HCT116 (cell line): ENCODE data around the gene XYLT2. TPM values are rescaled to one million over a fixed set of nuclear protein-coding genes. Genes with fewer than 3 reads are reported as not detected.

Source experiments
- ATAC-seq: fragments of 200-7000 bp; cut with Tn5 transposase; 2 replicates; pipeline ENCODE4 v1.9.1; 2020; ENCODE audit warnings: mild to moderate bottlenecking, moderate library complexity
- BruUV-seq: library from RNA; stranded (reverse); fragments of 400-500 nt; replicated peaks from 2 replicates; lab custom pipeline; 2021; lab: Mats Ljungman, UMichigan
- CTCF ChIA-PET: fragments of 300-600 bp; sonication (Branson Sonifier 250); formaldehyde crosslinking; loops from one replicate; lab custom pipeline; 2021; ENCODE audit warnings: antibody characterized with exemption; lab: Charles Lee
- POLR2A ChIA-PET: fragments of 300-600, 350-600 bp; sonication (Branson Sonifier 250); formaldehyde crosslinking; loops from one replicate; lab custom pipeline; 2021; ENCODE audit warnings: antibody characterized with exemption; lab: Charles Lee
- RAD21 ChIA-PET, 2 experiments: fragments of 300-600 bp; sonication (Branson Sonifier 250); formaldehyde crosslinking; loops; one replicate each; lab custom pipeline; 2023; ENCODE audit warnings: low total read pairs in 2 of 2; ENCODE audit not compliant: uncharacterized antibody in 2 of 2, unreplicated experiment in 2 of 2, low non-redundant PET in 1 of 2; lab: Charles Lee
- DNase-seq: peaks from one replicate; pipeline ENCODE4 v3.0.0-alpha.2; 2010; ENCODE audit warnings: low read depth, low spot score
- H2AFZ ChIP-seq: fragments of 200-600 bp; shearing (Covaris generic), sonication (generic); 2 replicates; pipeline ENCODE4 v1.6.1; 2017; ENCODE audit warnings: low read depth, mixed run types, mixed read lengths, antibody characterized with exemption, low read length; ENCODE audit not compliant: poor library complexity, severe bottlenecking
- H3K27ac ChIP-seq: 2 replicates; pipeline ENCODE4 v1.5.1; 2012; ENCODE audit warnings: low read depth, low read length
- H3K27me3 ChIP-seq: fragments of 200-600 bp; sonication (generic); 2 replicates; pipeline ENCODE4 v1.6.1; 2016; ENCODE audit warnings: mixed run types, low read length, mixed read lengths; ENCODE audit not compliant: insufficient read depth
- H3K36me3 ChIP-seq, 2 experiments: fragments of 200-500 bp in 1 of 2; fragments of 200-600 bp in 1 of 2; sonication (Bioruptor generic) in 1 of 2; sonication (generic) in 1 of 2; 2 replicates each; pipeline versions ENCODE4 v1.5.1 to v1.6.1; 2014 to 2016; ENCODE audit warnings: low read length in 2 of 2, inconsistent platforms in 1 of 2, mixed read lengths in 1 of 2, mixed run types in 1 of 2; ENCODE audit not compliant: insufficient read depth in 2 of 2, control insufficient read depth in 1 of 2
- H3K4me1 ChIP-seq, 2 experiments: fragments of 200-600 bp in 1 of 2; sonication (generic) in 1 of 2; 2 replicates each; pipeline versions ENCODE4 v1.5.1 to v1.6.1; 2012 to 2017; ENCODE audit warnings: low read length in 2 of 2, inconsistent platforms in 1 of 2, mild to moderate bottlenecking in 1 of 2, mixed read lengths in 1 of 2, mixed run types in 1 of 2, moderate library complexity in 1 of 2; ENCODE audit not compliant: insufficient read depth in 2 of 2, control insufficient read depth in 1 of 2
- H3K4me2 ChIP-seq: fragments of 200-600 bp; sonication (generic); 2 replicates; pipeline ENCODE4 v1.6.1; 2017; ENCODE audit warnings: mixed run types, low read length, mixed read lengths
- H3K4me3 ChIP-seq, 2 experiments: fragments of 200-600 bp in 1 of 2; sonication (generic) in 1 of 2; replicated peaks in 1 of 2; 2 replicates each; pipeline ENCODE4 v1.5.1; 2011 to 2016; ENCODE audit warnings: low read length in 2 of 2, control low read depth in 1 of 2, low read depth in 1 of 2, mild to moderate bottlenecking in 1 of 2, mixed read lengths in 1 of 2, mixed run types in 1 of 2
- H3K79me2 ChIP-seq: fragments of 200-600 bp; sonication (generic); 2 replicates; pipeline ENCODE4 v1.6.1; 2017; ENCODE audit warnings: mild to moderate bottlenecking, mixed run types, low read length, moderate library complexity, mixed read lengths; ENCODE audit not compliant: insufficient read depth
- H3K9ac ChIP-seq: fragments of 200-600 bp; sonication (generic); 2 replicates; pipeline ENCODE4 v1.6.1; 2016; ENCODE audit warnings: low read length, mixed read lengths
- H3K9me2 ChIP-seq: fragments of 200-600 bp; sonication (generic), shearing (Covaris generic); 2 replicates; pipeline ENCODE4 v1.6.1; 2017; ENCODE audit warnings: mixed run types, mild to moderate bottlenecking, moderate library complexity; ENCODE audit not compliant: insufficient read depth
- H3K9me3 ChIP-seq, 2 experiments: fragments of 200-500 bp in 1 of 2; fragments of 200-600 bp in 1 of 2; sonication (Bioruptor generic) in 1 of 2; sonication (generic) in 1 of 2; 2 replicates each; pipeline ENCODE4 v1.6.1; 2014 to 2017; ENCODE audit warnings: low read length in 2 of 2, mixed read lengths in 2 of 2, inconsistent platforms in 1 of 2, low read depth in 1 of 2, mild to moderate bottlenecking in 1 of 2, mixed run types in 1 of 2, moderate library complexity in 1 of 2; ENCODE audit not compliant: control insufficient read depth in 1 of 2, insufficient read depth in 1 of 2
- H4K20me1 ChIP-seq: fragments of 200-600 bp; sonication (generic), shearing (Covaris generic); 2 replicates; pipeline ENCODE4 v1.6.1; 2017; ENCODE audit warnings: mixed run types, mild to moderate bottlenecking, moderate library complexity; ENCODE audit not compliant: insufficient read depth
- ATF3 ChIP-seq: IDR thresholded peaks from 2 replicates; pipeline ENCODE4 v1.6.1; 2012
- CBX3 ChIP-seq: IDR thresholded peaks from 2 replicates; pipeline ENCODE4 v1.6.1; 2012; ENCODE audit warnings: low read depth
- CEBPB ChIP-seq: IDR thresholded peaks from 2 replicates; pipeline ENCODE4 v1.6.1; 2012; ENCODE audit warnings: low read depth
- ELF1 ChIP-seq: IDR thresholded peaks from 2 replicates; pipeline ENCODE4 v1.6.1; 2012; ENCODE audit warnings: low read depth, borderline replicate concordance
- EZH2 ChIP-seq: fragments of 200-600 bp; sonication (generic); IDR thresholded peaks from 2 replicates; pipeline ENCODE4 v1.6.1; 2017; ENCODE audit warnings: antibody characterized with exemption, mixed run types
- EZH2phosphoT487 ChIP-seq: fragments of 200-600 bp; IDR thresholded peaks from 2 replicates; pipeline ENCODE4 v1.6.1; 2018; ENCODE audit warnings: antibody characterized with exemption, borderline replicate concordance
- FOSL1 ChIP-seq: IDR thresholded peaks from 2 replicates; pipeline ENCODE4 v1.6.1; 2012; ENCODE audit warnings: low read depth
- MAX ChIP-seq: IDR thresholded peaks from 2 replicates; pipeline ENCODE4 v1.6.1; 2012
- POLR2A ChIP-seq: IDR thresholded peaks from 2 replicates; pipeline ENCODE4 v1.7.0; 2011; ENCODE audit warnings: borderline replicate concordance; ENCODE audit not compliant: insufficient read depth, insufficient read length; ENCODE audit errors: extremely low read depth
- POLR2AphosphoS5 ChIP-seq: IDR thresholded peaks from 2 replicates; pipeline ENCODE4 v1.6.1; 2011; ENCODE audit warnings: mild to moderate bottlenecking, low read depth, low read length, moderate library complexity
- RAD21 ChIP-seq: IDR thresholded peaks from 2 replicates; pipeline ENCODE4 v1.6.1; 2012; ENCODE audit warnings: low read depth, mild to moderate bottlenecking
- REST ChIP-seq: IDR thresholded peaks from 2 replicates; pipeline ENCODE4 v1.6.1; 2012; ENCODE audit warnings: low read depth
- SIN3A ChIP-seq: IDR thresholded peaks from 2 replicates; pipeline ENCODE4 v1.6.1; 2012; ENCODE audit warnings: low read depth
- SP1 ChIP-seq: IDR thresholded peaks from 2 replicates; pipeline ENCODE4 v1.6.1; 2012; ENCODE audit warnings: low read depth
- SRF ChIP-seq: IDR thresholded peaks from 2 replicates; pipeline ENCODE4 v1.6.1; 2012; ENCODE audit warnings: low read depth
- TCF7L2 ChIP-seq: IDR thresholded peaks from 2 replicates; pipeline ENCODE4 v1.7.0; 2011; ENCODE audit warnings: borderline replicate concordance, inconsistent platforms; ENCODE audit not compliant: insufficient read depth, insufficient read length; ENCODE audit errors: extremely low read depth
- ZNF274 ChIP-seq: fragments of 200-500 bp; sonication (Bioruptor generic); IDR thresholded peaks from 2 replicates; pipeline ENCODE4 v1.6.1; 2014; ENCODE audit warnings: mild to moderate bottlenecking, low read depth, low read length, inconsistent platforms
- intact Hi-C: fragments of 100-400 bp; cut with micrococcal nuclease; formaldehyde crosslinking; loops from 2 replicates; pipeline ENCODE4 v1.10.0; 2022
- total RNA-seq: library from RNA; stranded (reverse); gene quantifications from one replicate; pipeline ENCODE4 v1.2.1, GENCODE V29; 2021; ENCODE audit not compliant: unreplicated experiment
- TF ChIP-seq, protein P1 (sequence below): IDR thresholded peaks from 2 replicates; pipeline ENCODE4 v1.6.1; 2011; ENCODE audit warnings: mild to moderate bottlenecking, low read length, moderate library complexity; ENCODE audit not compliant: insufficient replicate concordance; ENCODE audit errors: extremely low read depth
- TF ChIP-seq, protein P2 (sequence below), 3 experiments: fragments of 200-600 bp in 1 of 3; sonication (generic) in 1 of 3; IDR thresholded peaks in 2 of 3; conservative IDR thresholded peaks in 1 of 3; 2 replicates each; pipeline ENCODE4 v1.5.1; 2012 to 2017; ENCODE audit warnings: low read depth in 2 of 3, low read length in 2 of 3, antibody characterized with exemption in 1 of 3, borderline replicate concordance in 1 of 3, control low read depth in 1 of 3, mild to moderate bottlenecking in 1 of 3, mixed read lengths in 1 of 3, mixed run types in 1 of 3, moderate library complexity in 1 of 3; ENCODE audit not compliant: insufficient read depth in 1 of 3

The XYLT2 gene
- total RNA-seq, 1 experiment from 2014 or later = 37.5 TPM

DNA sequence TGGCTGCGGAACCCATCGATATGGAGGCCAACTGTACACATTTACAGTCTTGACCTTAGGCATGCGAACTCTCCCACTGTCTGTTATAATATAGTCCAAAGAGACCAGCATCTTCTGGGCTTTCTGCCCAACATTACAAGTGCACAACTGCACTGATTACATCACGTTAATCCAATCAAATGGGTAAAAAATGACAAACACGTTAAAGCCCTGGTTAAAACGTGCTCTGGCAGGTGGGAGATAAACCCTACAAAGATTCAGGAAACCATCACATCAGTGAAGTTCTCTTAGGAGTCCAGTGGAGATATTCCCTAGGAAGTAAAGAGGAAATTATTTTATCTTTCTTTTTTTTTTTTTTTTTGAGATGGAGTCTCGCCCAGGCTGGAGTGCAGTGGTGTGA lies 23.7 kb upstream of the XYLT2 start:
- RAD21 ChIA-PET = no interaction called here
- ATAC-seq = no peak
- Histone ChIP-seq H3K4me1 (peaks cover 0 to 5% of the 10 kb centered on the region in 2 experiments; a peak in 1 of 4 replicates), H3K79me2 (no peaks in the 10 kb centered on the region), H3K9ac (no peak overlapping the region), H3K27ac (no peak overlapping the region), H3K4me3 (no peak overlapping the region), H3K27me3 (no peaks in the 10 kb centered on the region), H2AFZ (no peak overlapping the region), H3K4me2 (no peak overlapping the region)
- TF ChIP-seq ELF1 (no peak), MAX (no peak), POLR2A (no peak), POLR2AphosphoS5 (no peak), EZH2 (no peak), ATF3 (no peak), EZH2phosphoT487 (no peak), FOSL1 (no peak), CBX3 (no peak), RAD21 (no peak), TCF7L2 (no peak), REST (no peak), SIN3A (no peak), ZNF274 (no peak), SP1 (no peak), CEBPB (no peak), SRF (no peak)
- TF ChIP-seq, protein P1, sequence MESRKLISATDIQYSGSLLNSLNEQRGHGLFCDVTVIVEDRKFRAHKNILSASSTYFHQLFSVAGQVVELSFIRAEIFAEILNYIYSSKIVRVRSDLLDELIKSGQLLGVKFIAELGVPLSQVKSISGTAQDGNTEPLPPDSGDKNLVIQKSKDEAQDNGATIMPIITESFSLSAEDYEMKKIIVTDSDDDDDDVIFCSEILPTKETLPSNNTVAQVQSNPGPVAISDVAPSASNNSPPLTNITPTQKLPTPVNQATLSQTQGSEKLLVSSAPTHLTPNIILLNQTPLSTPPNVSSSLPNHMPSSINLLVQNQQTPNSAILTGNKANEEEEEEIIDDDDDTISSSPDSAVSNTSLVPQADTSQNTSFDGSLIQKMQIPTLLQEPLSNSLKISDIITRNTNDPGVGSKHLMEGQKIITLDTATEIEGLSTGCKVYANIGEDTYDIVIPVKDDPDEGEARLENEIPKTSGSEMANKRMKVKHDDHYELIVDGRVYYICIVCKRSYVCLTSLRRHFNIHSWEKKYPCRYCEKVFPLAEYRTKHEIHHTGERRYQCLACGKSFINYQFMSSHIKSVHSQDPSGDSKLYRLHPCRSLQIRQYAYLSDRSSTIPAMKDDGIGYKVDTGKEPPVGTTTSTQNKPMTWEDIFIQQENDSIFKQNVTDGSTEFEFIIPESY = no peak
- TF ChIP-seq, protein P2, sequence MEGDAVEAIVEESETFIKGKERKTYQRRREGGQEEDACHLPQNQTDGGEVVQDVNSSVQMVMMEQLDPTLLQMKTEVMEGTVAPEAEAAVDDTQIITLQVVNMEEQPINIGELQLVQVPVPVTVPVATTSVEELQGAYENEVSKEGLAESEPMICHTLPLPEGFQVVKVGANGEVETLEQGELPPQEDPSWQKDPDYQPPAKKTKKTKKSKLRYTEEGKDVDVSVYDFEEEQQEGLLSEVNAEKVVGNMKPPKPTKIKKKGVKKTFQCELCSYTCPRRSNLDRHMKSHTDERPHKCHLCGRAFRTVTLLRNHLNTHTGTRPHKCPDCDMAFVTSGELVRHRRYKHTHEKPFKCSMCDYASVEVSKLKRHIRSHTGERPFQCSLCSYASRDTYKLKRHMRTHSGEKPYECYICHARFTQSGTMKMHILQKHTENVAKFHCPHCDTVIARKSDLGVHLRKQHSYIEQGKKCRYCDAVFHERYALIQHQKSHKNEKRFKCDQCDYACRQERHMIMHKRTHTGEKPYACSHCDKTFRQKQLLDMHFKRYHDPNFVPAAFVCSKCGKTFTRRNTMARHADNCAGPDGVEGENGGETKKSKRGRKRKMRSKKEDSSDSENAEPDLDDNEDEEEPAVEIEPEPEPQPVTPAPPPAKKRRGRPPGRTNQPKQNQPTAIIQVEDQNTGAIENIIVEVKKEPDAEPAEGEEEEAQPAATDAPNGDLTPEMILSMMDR (IDR thresholded peaks at IDR 0.05 in 2 of 3, conservative IDR thresholded peaks at IDR 0.05 in 1 of 3; ENCODE audit: borderline replicate concordance in 1 of 3, insufficient read depth in 1 of 3, low read depth in 2 of 3, low read length in 2 of 3) = no peak
- TF ChIP-seq, all 23 proteins: peak for 0
- intact Hi-C loops = no loop called here
- ChIA-PET POLR2A (interaction anchor here (0.7 to 1.7 kb wide), 2 partner anchors 9 to 10 kb away, joined by 3 read pairs; no protein-coding TSS in a partner anchor), CTCF (interaction anchor here (0.6 kb wide), 1 partner anchor 122 kb away, joined by 3 read pairs; no protein-coding TSS in a partner anchor)
- H3K9me2 ChIP-seq = no peaks in the 10 kb centered on the region
- no peaks in the 10 kb centered on the region for H4K20me1 ChIP-seq
- H3K36me3 ChIP-seq = no peaks in the 10 kb centered on the region
- no peaks in the 10 kb centered on the region for H3K9me3 ChIP-seq
- BruUV-seq = no TSS peak
- DNase-seq = no peak
